Adrenal gland (tissue), 12 donors: Measurements from ENCODE around the gene ERCC4. TPM values are rescaled to one million over a fixed set of nuclear protein-coding genes. Genes with fewer than 3 reads are reported as not detected.
A peak's percentile ranks its signal among the peaks of the same experiment; 100 is the strongest.
"Not testable (repeated sequence)": the region's sequence is repeated elsewhere in the genome, so short reads cannot be mapped to it uniquely, and the experiment has no call there.

Experiments used
- DNase-seq, 7 donors: peaks; one replicate each; pipeline ENCODE4 v3.0.0-alpha.2; 2019 to 2020
- H3K27ac ChIP-seq, 5 donors: fragments of 200-600 bp; sonication (generic) in 4 of 5; 1 replicate in 3 of 5; 2 replicates in 2 of 5; pipeline versions ENCODE4 v1.5.1 to v1.8.0; 2016 to 2020; ENCODE audit warnings: mild to moderate bottlenecking in 1 of 5
- H3K27me3 ChIP-seq: fragments of 200-600 bp; 2 replicates; pipeline ENCODE4 v1.8.0; 2021
- H3K36me3 ChIP-seq, 2 donors: fragments of 200-600 bp; replicated peaks in 1 of 2; 1 replicate in 1 of 2; 2 replicates in 1 of 2; pipeline versions ENCODE4 v1.5.1 to v1.8.0; 2018 to 2022
- H3K4me1 ChIP-seq, 2 donors: fragments of 200-600 bp; replicated peaks in 1 of 2; 1 replicate in 1 of 2; 2 replicates in 1 of 2; pipeline versions ENCODE4 v1.5.1 to v1.8.0; 2018 to 2021
- H3K4me3 ChIP-seq, 4 donors: fragments of 200-600 bp; sonication (generic) in 3 of 4; one replicate each; pipeline ENCODE4 v1.5.1; 2016 to 2018
- H3K9me3 ChIP-seq, 3 donors: fragments of 200-600 bp; sonication (generic) in 1 of 3; replicated peaks in 1 of 3; 1 replicate in 2 of 3; 2 replicates in 1 of 3; pipeline versions ENCODE4 v1.5.1 to v1.8.0; 2016 to 2021
- POLR2A ChIP-seq, 2 donors: fragments of 450-650 bp; IDR thresholded peaks; one replicate each; pipeline ENCODE4 v1.6.1; 2017; ENCODE audit warnings: antibody characterized with exemption in 2 of 2, mild to moderate bottlenecking in 2 of 2, moderate library complexity in 1 of 2
- WGBS, 4 donors: extraction: QIAGEN DNeasy Blood & Tissue Kit in 2 of 4; methylation state at CpG; one replicate each; pipeline versions ENCODE4 v1.1.5 to v1.1.7; 2013 to 2017; 5-methylcytosine and 5-hydroxymethylcytosine counted together
- intact Hi-C, 2 donors: fragments of 100-400 bp; cut with DNase I; formaldehyde crosslinking; loops; one replicate each; pipeline versions ENCODE4 v1.14.1 to v1.15.0; 2022 to 2023
- polyA plus RNA-seq, 3 donors: library from polyadenylated mRNA; stranded (reverse); fragments of 200-250 nt in 2 of 3; fragments of 350-450 nt in 1 of 3; fragmentation: Illumina TruSeq in 1 of 3; extraction: RNeasy Lipid Tissue Mini Kit (QIAGEN cat#74804) in 1 of 3; gene quantifications; one replicate each; pipeline ENCODE4 v1.2.3, GENCODE V29; 2013 to 2014
- total RNA-seq, 9 donors: library from RNA; depleted of rRNA in 4 of 9; stranded (reverse); fragments of >200 nt in 4 of 9; fragments of 120-200 nt in 1 of 9; fragmentation: NEBNext Ultra II Directional in 1 of 9; extraction: Animal tissue kit (Norgen Biotek cat#: 25700) in 1 of 9; gene quantifications; one replicate each; pipeline versions ENCODE4 v1.1.0 to v1.2.4, GENCODE V29; 2013 to 2023
- TF ChIP-seq, protein P1 (sequence below), 6 experiments: fragments of 450-650 bp in 4 of 6; fragments of 200-600 bp in 2 of 6; sonication (generic) in 1 of 6; IDR thresholded peaks; 1 replicate in 5 of 6; 2 replicates in 1 of 6; pipeline versions ENCODE4 v1.5.1 to v1.8.0; 2016 to 2021; ENCODE audit warnings: antibody characterized with exemption in 6 of 6, mild to moderate bottlenecking in 2 of 6, moderate library complexity in 1 of 6
- donor health status: healthy with polysubstance abuse.
- donor health status: Bipolar disorder and iron deficiency.
- donor health status: DM: yes; HTN: yes; CAD: no.
- donor health status: DM: no; HTN: no; CAD: no.
- donor health status: DM: no; HTN: no; CAD: no.
- donor health status: DM: yes; HTN: yes; CAD: no.

The ERCC4 gene
- total and polyA plus RNA-seq, 12 donors, result 2.8 to 27.9 (median 15.4) TPM

DNA sequence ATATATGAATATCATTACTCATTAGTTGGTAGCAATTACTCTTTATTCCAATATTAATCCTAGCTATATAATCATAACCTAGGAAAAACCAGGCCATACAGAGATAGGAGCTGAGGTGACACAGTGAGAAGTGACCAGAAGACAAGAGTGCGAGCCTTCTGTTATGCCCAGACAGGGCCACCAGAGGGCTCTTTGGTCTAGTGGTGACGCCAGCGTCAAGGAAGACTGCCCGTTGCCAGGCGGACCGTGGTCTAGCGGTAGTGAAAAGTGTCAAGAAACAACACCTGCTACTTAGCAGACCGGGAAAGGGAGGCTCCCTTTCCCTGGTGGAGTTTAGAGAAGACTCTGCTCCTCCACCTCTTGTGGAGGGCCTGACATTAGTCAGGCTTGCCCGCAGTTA, 15.1 kb upstream of the ERCC4 start:
- H3K36me3 ChIP-seq, H3K27ac ChIP-seq, H3K9me3 ChIP-seq, H3K4me1 ChIP-seq, H3K4me3 ChIP-seq, H3K27me3 ChIP-seq, intact Hi-C loops: not testable (repeated sequence)
- TF ChIP-seq, protein P1, sequence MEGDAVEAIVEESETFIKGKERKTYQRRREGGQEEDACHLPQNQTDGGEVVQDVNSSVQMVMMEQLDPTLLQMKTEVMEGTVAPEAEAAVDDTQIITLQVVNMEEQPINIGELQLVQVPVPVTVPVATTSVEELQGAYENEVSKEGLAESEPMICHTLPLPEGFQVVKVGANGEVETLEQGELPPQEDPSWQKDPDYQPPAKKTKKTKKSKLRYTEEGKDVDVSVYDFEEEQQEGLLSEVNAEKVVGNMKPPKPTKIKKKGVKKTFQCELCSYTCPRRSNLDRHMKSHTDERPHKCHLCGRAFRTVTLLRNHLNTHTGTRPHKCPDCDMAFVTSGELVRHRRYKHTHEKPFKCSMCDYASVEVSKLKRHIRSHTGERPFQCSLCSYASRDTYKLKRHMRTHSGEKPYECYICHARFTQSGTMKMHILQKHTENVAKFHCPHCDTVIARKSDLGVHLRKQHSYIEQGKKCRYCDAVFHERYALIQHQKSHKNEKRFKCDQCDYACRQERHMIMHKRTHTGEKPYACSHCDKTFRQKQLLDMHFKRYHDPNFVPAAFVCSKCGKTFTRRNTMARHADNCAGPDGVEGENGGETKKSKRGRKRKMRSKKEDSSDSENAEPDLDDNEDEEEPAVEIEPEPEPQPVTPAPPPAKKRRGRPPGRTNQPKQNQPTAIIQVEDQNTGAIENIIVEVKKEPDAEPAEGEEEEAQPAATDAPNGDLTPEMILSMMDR (IDR thresholded peaks at IDR 0.05), result peak; percentile 29 to 61 (median 43)
- 30 to 44% (median 33%) methylated on average over 9 of the region's 9 CpGs for WGBS, 4 donors
- peak; percentile 52 to 84 (median 75) for DNase-seq

DNA sequence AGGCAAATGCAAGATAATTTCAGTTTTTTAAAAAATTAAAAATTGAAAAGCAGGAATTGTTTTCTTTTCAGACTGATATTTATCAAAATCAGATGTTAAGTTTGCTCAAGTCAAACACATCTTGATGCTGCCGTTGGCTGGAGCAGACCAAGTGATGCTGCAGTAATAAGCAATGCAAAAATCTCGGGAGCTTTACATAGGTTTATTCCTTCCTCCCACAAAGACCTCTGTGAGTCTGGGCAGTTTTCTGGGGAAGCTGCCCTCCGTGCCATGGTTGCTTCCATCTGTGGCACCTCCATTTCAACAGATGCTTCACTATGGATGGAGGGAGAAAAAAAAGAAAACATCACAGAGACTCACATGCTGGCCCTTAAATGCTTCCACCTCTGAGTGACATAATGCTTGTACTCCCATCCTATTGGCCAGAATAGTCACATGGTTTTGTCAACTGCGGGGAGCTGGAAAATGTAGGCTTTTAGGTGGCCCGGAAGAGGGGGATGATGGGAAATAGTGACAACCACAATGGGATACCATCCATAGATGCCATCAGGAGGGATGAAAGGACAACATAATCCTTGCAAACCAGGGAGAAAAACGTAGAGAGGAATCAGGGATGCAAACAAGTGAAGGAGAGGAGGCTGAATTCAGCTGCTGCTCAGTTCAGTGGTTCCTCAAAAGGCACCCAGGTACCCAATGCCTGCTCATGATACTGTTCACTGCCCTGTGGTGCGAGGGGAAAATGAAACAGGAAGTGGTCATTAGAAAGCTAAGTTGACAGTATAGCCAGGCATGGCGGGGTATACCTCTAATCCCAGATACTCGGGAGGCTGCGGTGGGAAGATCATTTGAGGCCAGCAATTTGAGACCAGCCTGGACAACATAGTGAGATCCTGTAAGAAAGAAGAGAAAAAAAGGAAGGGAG, 13.5 kb upstream of the ERCC4 start:
- Histone ChIP-seq H3K9me3 (no peaks in the 10 kb centered on the region), H3K36me3 (no peaks in the 10 kb centered on the region), H3K4me1 (peaks cover 0 to 7% of the 10 kb centered on the region in 2 donors), H3K27me3 (no peaks in the 10 kb centered on the region), H3K4me3 (no peak overlapping the region), H3K27ac (no peak overlapping the region)
- intact Hi-C loops, result no loop called here
- no peak for DNase-seq
- TF ChIP-seq POLR2A (IDR thresholded peaks at IDR 0.05), result no peak
- TF ChIP-seq, protein P1 (IDR thresholded peaks at IDR 0.05), result no peak
- 74 to 81% (median 76%) methylated on average over 10 of the region's 10 CpGs for WGBS, 4 donors

DNA sequence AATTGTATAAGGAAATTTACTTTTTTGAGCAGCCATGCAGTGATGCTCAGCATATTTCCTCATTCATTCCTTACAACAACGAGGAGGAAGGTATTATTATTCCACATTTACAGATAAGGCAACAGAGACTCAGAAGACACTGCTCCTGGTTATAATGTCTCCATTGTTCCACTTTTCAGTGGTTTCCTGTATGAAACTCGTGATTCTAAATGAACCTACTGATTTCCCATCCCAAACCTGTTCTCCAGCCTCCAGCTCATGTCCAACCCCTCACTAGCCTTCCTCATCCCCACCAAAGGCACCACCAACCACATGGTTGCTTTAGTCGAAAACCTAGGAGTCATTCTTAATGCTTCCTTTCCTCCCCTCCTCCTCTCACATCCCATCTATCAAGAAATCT, 12.5 kb upstream of the ERCC4 start:
- peaks cover 0 to 7% of the 10 kb centered on the region in 2 donors for H3K4me1 ChIP-seq
- intact Hi-C loops, result no loop called here
- DNase-seq, result no peak
- H3K36me3 ChIP-seq, result no peaks in the 10 kb centered on the region
- no peaks in the 10 kb centered on the region for H3K27me3 ChIP-seq
- H3K9me3 ChIP-seq, result no peaks in the 10 kb centered on the region
- no peak for TF ChIP-seq POLR2A (IDR thresholded peaks at IDR 0.05)
- TF ChIP-seq, protein P1 (IDR thresholded peaks at IDR 0.05), result no peak
- whole genome bisulfite sequencing, 4 donors, result 51 to 58% (median 55%) methylated on average over 3 of the region's 3 CpGs
- no peak overlapping the region for H3K4me3 ChIP-seq
- H3K27ac ChIP-seq, result no peak overlapping the region

DNA sequence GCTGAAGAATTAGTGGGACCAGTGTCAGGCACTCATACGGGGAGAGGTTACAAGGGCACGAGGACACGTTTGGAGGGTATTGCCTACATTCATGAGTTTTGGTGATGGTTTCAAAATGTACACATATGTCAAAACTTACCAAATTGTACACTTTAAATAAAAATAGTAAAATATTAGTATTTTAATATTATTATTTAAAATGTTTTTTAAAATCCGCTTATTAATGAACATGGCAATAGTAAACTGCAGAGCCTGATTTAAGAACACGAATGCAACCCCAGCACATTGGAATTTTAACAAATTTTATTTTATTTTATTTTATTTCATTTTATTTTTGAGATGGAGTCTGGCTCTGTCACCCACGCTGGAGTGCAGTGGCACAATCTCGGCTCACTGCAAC, 10.9 kb upstream of the ERCC4 start:
- H3K9me3 ChIP-seq, result no peaks in the 10 kb centered on the region
- intact Hi-C loops, result no loop called here
- TF ChIP-seq, protein P1 (IDR thresholded peaks at IDR 0.05), result no peak
- no peak for TF ChIP-seq POLR2A (IDR thresholded peaks at IDR 0.05)
- 72 to 84% (median 79%) methylated on average over 7 of the region's 7 CpGs for WGBS, 4 donors
- no peak overlapping the region for H3K4me3 ChIP-seq
- H3K27me3 ChIP-seq, result no peaks in the 10 kb centered on the region
- peaks cover 0 to 7% of the 10 kb centered on the region in 2 donors for H3K4me1 ChIP-seq
- no peak overlapping the region for H3K27ac ChIP-seq
- DNase-seq, result no peak
- H3K36me3 ChIP-seq, result no peaks in the 10 kb centered on the region
